Metanephros (tissue), 2 donors: ENCODE data around the gene SPATA13. TPM values are rescaled to one million over a fixed set of nuclear protein-coding genes. Genes with fewer than 3 reads are reported as not detected.

Experiments used
- small RNA-seq: library from RNA; depleted of rRNA; stranded (forward); fragments of <200 nt; gene quantifications from one replicate; pipeline ENCODE3, GENCODE V24; 2014; ENCODE audit warnings: low replicate concordance
- total RNA-seq: library from RNA; depleted of rRNA; stranded (reverse); fragments of >200 nt; gene quantifications from one replicate; pipeline ENCODE4 v1.2.3, GENCODE V29; 2014

SPATA13 gene
- total RNA-seq, result 50.0 TPM

DNA sequence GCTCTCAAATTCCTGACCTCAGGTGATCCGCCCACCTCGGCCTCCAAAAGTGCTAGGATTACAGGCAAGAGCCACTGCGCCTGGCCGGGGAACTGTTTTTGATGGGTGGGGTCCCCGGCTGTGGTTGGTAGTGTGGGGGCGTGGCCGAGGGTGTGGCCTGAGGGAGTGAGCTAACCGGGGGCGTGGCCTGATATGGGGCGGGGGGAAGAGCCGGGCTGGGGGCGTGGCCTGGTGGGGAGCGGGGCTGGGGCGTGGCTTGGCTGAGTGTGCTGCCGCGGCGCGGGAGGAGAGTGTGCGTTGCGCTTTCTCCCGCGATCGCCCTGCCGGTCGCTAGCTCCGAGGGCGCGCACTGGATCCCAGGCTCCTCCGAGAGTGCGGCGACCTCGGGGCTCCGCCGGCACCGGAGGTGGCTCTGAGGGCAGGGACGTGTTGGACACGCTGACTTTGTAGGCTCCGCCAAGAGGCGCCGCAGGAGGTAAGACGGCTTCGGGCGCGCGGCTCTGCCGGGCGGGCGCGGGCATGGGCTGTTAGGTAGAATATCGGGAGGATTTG lies at the start of gene SPATA13:
Gene SPATA13, plus strand, starts transcription at position 263 of the 552 bp plus-strand sequence. CDS start 62,210 bp downstream, outside the sequence.

DNA sequence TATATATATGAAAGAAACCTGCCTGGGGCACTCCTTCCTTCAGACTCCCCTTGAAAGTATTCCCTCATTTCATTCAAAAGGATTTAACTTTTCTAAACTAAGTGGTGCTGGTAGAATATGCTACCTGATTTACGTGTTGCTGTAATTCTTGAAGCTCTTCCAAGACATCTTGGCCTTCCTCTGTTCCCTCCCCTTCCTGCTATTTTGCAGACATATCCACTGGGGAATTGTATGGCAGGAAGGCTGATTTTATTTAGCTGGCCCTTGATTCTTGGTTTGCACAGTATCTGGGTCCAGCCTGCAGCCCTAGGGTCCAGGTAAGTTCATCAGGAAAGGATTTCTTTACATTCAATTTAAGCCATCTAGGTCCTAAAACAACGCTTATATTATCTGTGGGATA lies 148.8 kb downstream of the SPATA13 start, which contains the start of gene C1QTNF9:
Gene C1QTNF9, plus strand, starts transcription at position 281 of the 400 bp plus-strand sequence. CDS start 6,424 bp downstream, outside the sequence.

Small RNA genes within 50 kb of the gene (small RNA-seq; reads per million reads assigned to genes)
- 0.07 reads per million for gene MIR2276

Other genes with a start within 250 kb of the SPATA13 start
- gene C1QTNF9, start 148.9 kb downstream of the SPATA13 start, total RNA-seq, result 1.1 TPM